H1 (cell line): ENCODE measurements around the gene ACBD6. TPM values are rescaled to one million over a fixed set of nuclear protein-coding genes. Genes with fewer than 3 reads are reported as not detected.

ENCODE experiments used
- CTCF ChIA-PET: fragments of 300-600 bp; sonication (Branson Sonifier 250); formaldehyde crosslinking; loops from one replicate; lab custom pipeline; 2021; ENCODE audit not compliant: partially characterized antibody; lab: Charles Lee
- POLR2A ChIA-PET: fragments of 300-600 bp; sonication (Branson Sonifier 250); formaldehyde crosslinking; loops from one replicate; lab custom pipeline; 2021; ENCODE audit warnings: inconsistent platforms; ENCODE audit not compliant: partially characterized antibody; lab: Charles Lee
- DNase-seq, 2 experiments: peaks; one replicate each; pipeline versions ENCODE4 v3.0.0 to v3.0.0-alpha.2; 2010 to 2022; ENCODE audit warnings: low spot score in 2 of 2, low read depth in 1 of 2, mixed read lengths in 1 of 2
- FAIRE-seq: peaks from 2 replicates; lab custom pipeline; 2011; peaks lifted over from hg19 to GRCh38; lab: Jason Lieb, UNC
- H2AFZ ChIP-seq: 2 replicates; pipeline ENCODE4 v1.8.1; 2012; ENCODE audit warnings: low read length, inconsistent platforms
- H2AK5ac ChIP-seq: 2 replicates; pipeline ENCODE4 v1.6.1; 2013; ENCODE audit warnings: low read depth, low read length
- H2BK120ac ChIP-seq: replicated peaks from 2 replicates; pipeline ENCODE3; 2013; ENCODE audit warnings: low read depth, low read length, inconsistent platforms
- H2BK12ac ChIP-seq: 2 replicates; pipeline ENCODE4 v1.6.1; 2013; ENCODE audit warnings: low read depth, low read length
- H2BK15ac ChIP-seq: 2 replicates; pipeline ENCODE4 v1.6.1; 2013; ENCODE audit warnings: low read length
- H2BK20ac ChIP-seq: 2 replicates; pipeline ENCODE4 v1.6.1; 2013; ENCODE audit warnings: low read length
- H2BK5ac ChIP-seq: 2 replicates; pipeline ENCODE4 v1.6.1; 2013; ENCODE audit warnings: low read depth, low read length
- H3K14ac ChIP-seq: 2 replicates; pipeline ENCODE4 v1.6.1; 2013; ENCODE audit warnings: inconsistent platforms; ENCODE audit not compliant: insufficient read length
- H3K18ac ChIP-seq: 2 replicates; pipeline ENCODE4 v1.6.1; 2013; ENCODE audit warnings: low read length; ENCODE audit errors: extremely low read depth
- H3K23ac ChIP-seq: 2 replicates; pipeline ENCODE4 v1.6.1; 2013; ENCODE audit warnings: inconsistent platforms; ENCODE audit not compliant: insufficient read length
- H3K23me2 ChIP-seq: 2 replicates; pipeline ENCODE4 v1.6.1; 2013; ENCODE audit warnings: low read depth, low read length
- H3K27ac ChIP-seq: 2 replicates; pipeline ENCODE4 v1.6.1; 2011; ENCODE audit warnings: low read depth, low read length, inconsistent platforms
- H3K27me3 ChIP-seq, 4 experiments: replicated peaks in 1 of 4; 1 replicate in 1 of 4; 2 replicates in 3 of 4; pipeline versions ENCODE4 v1.6.1 to v1.8.1; 2011 to 2013; ENCODE audit warnings: low read length in 3 of 4, mild to moderate bottlenecking in 3 of 4, inconsistent platforms in 2 of 4, mixed read lengths in 2 of 4, moderate library complexity in 1 of 4; ENCODE audit not compliant: control insufficient read depth in 3 of 4, insufficient read depth in 3 of 4; ENCODE audit errors: extremely low read depth in 1 of 4
- H3K36me3 ChIP-seq, 4 experiments: 2 replicates each; pipeline versions ENCODE4 v1.6.1 to v1.8.1; 2011 to 2013; ENCODE audit warnings: mild to moderate bottlenecking in 4 of 4, low read length in 3 of 4, moderate library complexity in 2 of 4, control low read depth in 1 of 4, inconsistent platforms in 1 of 4; ENCODE audit not compliant: insufficient read depth in 4 of 4, control insufficient read depth in 2 of 4
- H3K4ac ChIP-seq: replicated peaks from 2 replicates; pipeline ENCODE3; 2013; ENCODE audit warnings: low read length, low read depth, mixed read lengths, inconsistent platforms; ENCODE audit not compliant: insufficient read length
- H3K4me1 ChIP-seq, 4 experiments: replicated peaks in 1 of 4; 1 replicate in 1 of 4; 2 replicates in 3 of 4; pipeline versions ENCODE4 v1.6.1 to v1.8.1; 2011 to 2013; ENCODE audit warnings: low read length in 3 of 4, inconsistent platforms in 2 of 4, mixed read lengths in 1 of 4; ENCODE audit not compliant: insufficient read depth in 4 of 4, control insufficient read depth in 3 of 4
- H3K4me2 ChIP-seq, 2 experiments: 2 replicates each; pipeline versions ENCODE4 v1.6.1 to v1.8.1; 2011 to 2013; ENCODE audit warnings: low read depth in 2 of 2, low read length in 2 of 2, control low read depth in 1 of 2, inconsistent platforms in 1 of 2, mild to moderate bottlenecking in 1 of 2; ENCODE audit not compliant: insufficient read depth in 1 of 2
- H3K4me3 ChIP-seq, 4 experiments: fragments of 200-600, 300-600 bp in 1 of 4; sonication (generic), shearing (Covaris generic), sonication (Bioruptor Twin) in 1 of 4; 2 replicates each; pipeline versions ENCODE4 v1.5.1 to v1.8.1; 2011 to 2016; ENCODE audit warnings: low read length in 4 of 4, low read depth in 3 of 4, control low read depth in 2 of 4, inconsistent platforms in 2 of 4, mild to moderate bottlenecking in 2 of 4, mixed read lengths in 1 of 4, moderate library complexity in 1 of 4; ENCODE audit not compliant: insufficient read depth in 2 of 4; ENCODE audit errors: extremely low read depth in 1 of 4
- H3K56ac ChIP-seq: replicated peaks from 2 replicates; pipeline ENCODE3; 2013; ENCODE audit warnings: low read depth, mild to moderate bottlenecking, mixed read lengths, low read length, inconsistent platforms; ENCODE audit not compliant: insufficient read length
- H3K79me1 ChIP-seq: 2 replicates; pipeline ENCODE4 v1.6.1; 2013; ENCODE audit warnings: low read depth, low read length, control low read depth
- H3K79me2 ChIP-seq, 2 experiments: 2 replicates each; pipeline versions ENCODE4 v1.6.1 to v1.8.1; 2012 to 2013; ENCODE audit warnings: low read length in 2 of 2, mild to moderate bottlenecking in 2 of 2, inconsistent platforms in 1 of 2; ENCODE audit not compliant: insufficient read depth in 2 of 2, control insufficient read depth in 1 of 2
- H3K9ac ChIP-seq, 4 experiments: replicated peaks in 1 of 4; 1 replicate in 1 of 4; 2 replicates in 3 of 4; pipeline versions ENCODE4 v1.6.1 to v1.8.1; 2011 to 2013; ENCODE audit warnings: low read depth in 3 of 4, low read length in 3 of 4, control low read depth in 2 of 4, mild to moderate bottlenecking in 2 of 4, moderate library complexity in 2 of 4, inconsistent platforms in 1 of 4; ENCODE audit errors: extremely low read depth in 1 of 4
- H3K9me3 ChIP-seq, 2 experiments: 2 replicates each; pipeline versions ENCODE4 v1.6.1 to v1.8.1; 2012 to 2013; ENCODE audit warnings: mild to moderate bottlenecking in 2 of 2, moderate library complexity in 2 of 2, control low read depth in 1 of 2, inconsistent platforms in 1 of 2, low read depth in 1 of 2, low read length in 1 of 2, mixed read lengths in 1 of 2; ENCODE audit not compliant: insufficient read depth in 2 of 2
- H4K20me1 ChIP-seq, 2 experiments: replicated peaks in 1 of 2; 2 replicates each; pipeline versions ENCODE3 to v1.8.1; 2011 to 2013; ENCODE audit warnings: inconsistent platforms in 2 of 2, low read length in 2 of 2, mild to moderate bottlenecking in 1 of 2; ENCODE audit not compliant: insufficient read depth in 2 of 2, control insufficient read depth in 1 of 2
- H4K5ac ChIP-seq: 2 replicates; pipeline ENCODE4 v1.6.1; 2013; ENCODE audit warnings: low read length, low read depth, mixed read lengths, inconsistent platforms; ENCODE audit not compliant: insufficient read length
- H4K8ac ChIP-seq: 2 replicates; pipeline ENCODE4 v1.8.0; 2013; ENCODE audit warnings: mild to moderate bottlenecking, moderate library complexity, low read length, inconsistent platforms; ENCODE audit not compliant: insufficient read depth; ENCODE audit errors: extremely low read depth
- H4K91ac ChIP-seq: replicated peaks from 2 replicates; pipeline ENCODE3; 2013; ENCODE audit warnings: low read length, mixed read lengths, inconsistent platforms; ENCODE audit not compliant: insufficient read length
- ASH2L ChIP-seq: fragments of 200-600, 300-600 bp; sonication (generic); IDR thresholded peaks from one replicate; pipeline ENCODE4 v1.7.1; 2017; ENCODE audit warnings: low read length
- CHD1 ChIP-seq: IDR thresholded peaks from 2 replicates; pipeline ENCODE4 v1.6.1; 2012; ENCODE audit warnings: low read depth, low read length, improper control_type of control experiment
- E2F6 ChIP-seq: IDR thresholded peaks from 2 replicates; pipeline ENCODE4 v1.6.1; 2012; ENCODE audit warnings: inconsistent platforms
- WGBS, 2 experiments: shearing (Covaris generic) in 1 of 2; methylation state at CpG; one replicate each; pipeline versions ENCODE4 v1.1.6 to v1.1.7; 2013 to 2015; ENCODE audit warnings: low lambda C conversion rate in 2 of 2, mixed read lengths in 2 of 2, inconsistent platforms in 1 of 2, low coverage in 1 of 2, missing lambda C conversion rate in 1 of 2; ENCODE audit not compliant: insufficient replicate concordance in 2 of 2, insufficient coverage in 1 of 2, insufficient read length in 1 of 2; ENCODE audit errors: extremely low coverage in 1 of 2, missing lambda C conversion rate in 1 of 2; 5-methylcytosine and 5-hydroxymethylcytosine counted together
- polyA plus RNA-seq, 7 experiments: library from polyadenylated mRNA; depleted of rRNA in 3 of 7; stranded (reverse) in 5 of 7; unstranded in 2 of 7; fragments of >200 nt in 5 of 7; fragments of 200-250 nt in 2 of 7; gene quantifications; 1 replicate in 5 of 7; 2 replicates in 1 of 7; 4 replicates in 1 of 7; pipeline versions ENCODE4 v1.2.1 to v1.2.3, GENCODE V29; 2011 to 2013; ENCODE audit warnings: missing spikeins in 2 of 7, mixed read lengths in 2 of 7
- total RNA-seq: library from RNA; stranded (reverse); fragmentation: NEBNext Ultra II Directional; extraction: Animal tissue kit (Norgen Biotek cat#: 25700); gene quantifications from 2 replicates; pipeline ENCODE4 v1.2.1, GENCODE V29; 2021
- TF ChIP-seq, protein P1 (sequence below): IDR thresholded peaks from 2 replicates; pipeline ENCODE4 v1.6.1; 2012; ENCODE audit warnings: inconsistent platforms

ACBD6 gene
- total and polyA plus RNA-seq, 2 of the 8 experiments (the other 6 are each of a cell fraction or from before 2014, with no cell fraction given) = 52.0 to 67.7 TPM

- H4K5ac ChIP-seq = no peak overlapping the region
- no peak overlapping the region; the same call in 1 of the 2 replicates for H2BK20ac ChIP-seq
- peaks cover 4 to 10% of the 10 kb centered on the region in 2 experiments; a peak in 3 of 4 replicates for H3K9me3 ChIP-seq
- peak in 1 of 2 experiments; percentile 51 for DNase-seq
- H3K79me2 ChIP-seq = no peaks in the 10 kb centered on the region
- peak overlapping the region; percentile 8 for H3K4ac ChIP-seq
- H3K4me3 ChIP-seq = no peak overlapping the region
- no peak overlapping the region; a peak in 1 of 7 replicates for H3K9ac ChIP-seq
- H3K27me3 ChIP-seq = no peaks in the 10 kb centered on the region; a peak in 1 of 7 replicates
- no peak overlapping the region for H3K23ac ChIP-seq
- no peak overlapping the region for H2BK120ac ChIP-seq
- H3K36me3 ChIP-seq = peaks cover 0 to 15% (median 3%) of the 10 kb centered on the region in 4 experiments; a peak in 5 of 8 replicates
- H3K23me2 ChIP-seq = no peaks in the 10 kb centered on the region
- POLR2A ChIA-PET = interaction anchor here (1.3 to 2.8 kb wide), 4 partner anchors 11 to 35 kb away, joined by 3 to 17 read pairs (median 8); no protein-coding TSS in a partner anchor
- H2BK12ac ChIP-seq = peak overlapping the region; percentile 63; the same call in 1 of the 2 replicates
- 77% methylated on average over 22 of the region's 23 CpGs; no CpG with 5 or more reads in 1 of the 2 experiments for WGBS, 2 experiments
- no peak overlapping the region for H3K27ac ChIP-seq
- TF ChIP-seq, protein P1, sequence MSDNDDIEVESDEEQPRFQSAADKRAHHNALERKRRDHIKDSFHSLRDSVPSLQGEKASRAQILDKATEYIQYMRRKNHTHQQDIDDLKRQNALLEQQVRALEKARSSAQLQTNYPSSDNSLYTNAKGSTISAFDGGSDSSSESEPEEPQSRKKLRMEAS = peak; percentile 49; the same call in 1 of the 2 replicates
- TF ChIP-seq E2F6 = peak; percentile 9; the same call in 1 of the 2 replicates
- TF ChIP-seq ASH2L = peak; percentile 10
- TF ChIP-seq CHD1 = no peak
- TF ChIP-seq, all 59 proteins: peak for 3
- Histone ChIP-seq H3K56ac (no peak overlapping the region), H2AK5ac (0 out of 2 replicates have a peak overlapping the region, but pooled peaks have one; percentile 19), H4K91ac (peak overlapping the region; percentile 20), H4K20me1 (no peaks in the 10 kb centered on the region), H3K14ac (no peak overlapping the region), H2AFZ (no peak overlapping the region), H2BK5ac (peak overlapping the region; percentile 68; the same call in 1 of the 2 replicates), H3K4me2 (peak overlapping the region in 1 of 2 experiments; percentile 22; a peak in 1 of 4 replicates), H3K4me1 (peaks cover 15 to 42% (median 29%) of the 10 kb centered on the region in 4 experiments), H4K8ac (no peak overlapping the region; the same call in 1 of the 2 replicates), H3K79me1 (no peaks in the 10 kb centered on the region), H3K18ac (peak overlapping the region; percentile 64), H2BK15ac (peak overlapping the region; percentile 67)
- FAIRE-seq = no peak
- CTCF ChIA-PET = interaction anchor here (0.7 to 11.1 kb wide), 20 partner anchors 11 to 221 kb away, joined by 3 to 244 read pairs (median 4); no protein-coding TSS in a partner anchor
Observed at GRCh38 chr1:180271272-180272255, 230.8 kb downstream of the ACBD6 start.
